Upper lobe of left lung (tissue), 4 donors: ENCODE data around the gene SPPL3.

ENCODE experiments used
- CTCF ChIP-seq, 6 experiments: fragments of 450-650 bp in 4 of 6; fragments of 200-600 bp in 2 of 6; sonication (generic) in 2 of 6; IDR thresholded peaks; one replicate each; pipeline ENCODE4 v1.5.1; 2016 to 2019; ENCODE audit warnings: antibody characterized with exemption in 6 of 6
- EP300 ChIP-seq, 4 donors: sonication (generic); formaldehyde crosslinking; IDR thresholded peaks; one replicate each; pipeline ENCODE4 v1.5.1; 2017; ENCODE audit warnings: antibody characterized with exemption in 4 of 4, control low read depth in 2 of 4
- POLR2A ChIP-seq, 4 donors: fragments of 450-650 bp; IDR thresholded peaks; one replicate each; pipeline ENCODE4 v1.5.1; 2016 to 2017; ENCODE audit warnings: antibody characterized with exemption in 4 of 4, mild to moderate bottlenecking in 2 of 4
- POLR2AphosphoS5 ChIP-seq, 2 donors: sonication (generic); formaldehyde crosslinking; IDR thresholded peaks; one replicate each; pipeline ENCODE4 v1.5.1; 2017; ENCODE audit warnings: antibody characterized with exemption in 2 of 2

DNA sequence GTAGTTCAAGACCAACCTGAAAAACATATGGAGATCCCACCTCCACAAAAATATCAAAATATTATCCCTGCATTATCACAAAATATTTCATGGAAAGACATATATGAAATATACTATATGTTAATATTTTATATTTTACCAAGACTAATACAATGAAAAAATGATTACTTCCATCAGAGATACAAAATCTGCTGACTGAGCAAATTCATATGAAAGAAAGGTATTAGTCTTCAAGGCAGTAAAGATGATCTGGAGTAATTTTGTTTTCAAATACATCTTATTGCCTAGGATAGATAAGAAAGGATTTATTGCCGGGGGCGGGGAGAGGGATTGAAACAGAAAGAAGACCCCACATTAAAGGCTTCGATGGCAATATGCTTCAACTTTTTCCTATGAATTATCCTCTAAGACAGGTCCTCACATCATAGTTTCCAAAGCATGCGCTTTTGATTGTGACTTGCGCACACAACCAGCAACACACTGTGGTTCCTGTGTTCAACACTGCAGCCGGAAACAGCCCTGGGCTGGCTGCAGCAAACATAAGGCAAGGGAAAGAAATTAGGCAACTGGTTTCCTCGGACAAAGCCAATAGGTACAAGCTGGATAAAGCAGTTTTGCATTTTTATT lies 83.2 kb downstream of the SPPL3 start:
- no peak for TF ChIP-seq CTCF (IDR thresholded peaks at IDR 0.05)
- TF ChIP-seq POLR2A (IDR thresholded peaks at IDR 0.05) = no peak
- TF ChIP-seq POLR2AphosphoS5 (IDR thresholded peaks at IDR 0.05) = no peak
- TF ChIP-seq EP300 (IDR thresholded peaks at IDR 0.05) = no peak
